Naive thymus-derived CD4-positive, alpha-beta T cell (primary cell): ENCODE results near the gene YAE1. TPM values are rescaled to one million over a fixed set of nuclear protein-coding genes. Genes with fewer than 3 reads are reported as not detected.

Experiments used
- ATAC-seq: fragments of 150-1000 bp; cut with Tn5 transposase; 2 replicates; pipeline ENCODE4 v1.10.0; 2021; ENCODE audit warnings: mild to moderate bottlenecking, moderate library complexity
- CTCF ChIA-PET: fragments of 350-600 bp; sonication (Branson Sonifier 250); formaldehyde crosslinking; loops from one replicate; lab custom pipeline; 2021; ENCODE audit warnings: antibody characterized with exemption; lab: Charles Lee
- POLR2A ChIA-PET: fragments of 350-600 bp; sonication (Branson Sonifier 250); formaldehyde crosslinking; loops from one replicate; lab custom pipeline; 2021; ENCODE audit warnings: antibody characterized with exemption, inconsistent platforms; lab: Charles Lee
- DNase-seq, 9 donors: peaks; one replicate each; pipeline versions ENCODE4 v3.0.0 to v3.0.0-alpha.2; 2020 to 2022; ENCODE audit warnings: mixed read lengths in 1 of 9
- H3K27ac ChIP-seq: one replicate; pipeline ENCODE4 v1.7.0; 2013; ENCODE audit warnings: mild to moderate bottlenecking, low read depth, low read length, moderate library complexity
- H3K27me3 ChIP-seq, 2 donors: one replicate each; pipeline ENCODE4 v1.7.0; 2013; ENCODE audit warnings: low read length in 2 of 2, mild to moderate bottlenecking in 2 of 2, moderate library complexity in 2 of 2; ENCODE audit not compliant: control insufficient read depth in 2 of 2, insufficient read depth in 2 of 2
- H3K36me3 ChIP-seq, 3 experiments: 1 replicate in 2 of 3; 2 replicates in 1 of 3; pipeline ENCODE4 v1.7.0; 2013; ENCODE audit warnings: low read length in 3 of 3, mild to moderate bottlenecking in 3 of 3, moderate library complexity in 1 of 3; ENCODE audit not compliant: insufficient read depth in 3 of 3, control insufficient read depth in 2 of 3
- H3K4me1 ChIP-seq, 2 donors: one replicate each; pipeline ENCODE4 v1.7.0; 2013; ENCODE audit warnings: low read length in 2 of 2, mild to moderate bottlenecking in 2 of 2, moderate library complexity in 1 of 2; ENCODE audit not compliant: control insufficient read depth in 2 of 2, insufficient read depth in 2 of 2
- H3K4me3 ChIP-seq: 2 replicates; pipeline ENCODE4 v1.7.0; 2013; ENCODE audit warnings: mild to moderate bottlenecking, low read length
- H3K9me3 ChIP-seq, 3 experiments: 1 replicate in 2 of 3; 2 replicates in 1 of 3; pipeline ENCODE4 v1.7.0; 2013; ENCODE audit warnings: low read length in 3 of 3; ENCODE audit not compliant: control insufficient read depth in 2 of 3
- H3K27ac Mint-ChIP-seq, 9 donors: one replicate each; pipeline ENCODE4 v1.8.0; 2020 to 2022; ENCODE audit warnings: mixed read lengths in 9 of 9, mild to moderate bottlenecking in 8 of 9, moderate library complexity in 5 of 9, inconsistent platforms in 2 of 9
- H3K27me3 Mint-ChIP-seq, 5 donors: one replicate each; pipeline ENCODE4 v1.8.0; 2021 to 2022; ENCODE audit warnings: mixed read lengths in 5 of 5, mild to moderate bottlenecking in 1 of 5
- H3K36me3 Mint-ChIP-seq, 5 donors: one replicate each; pipeline ENCODE4 v1.8.0; 2020 to 2022; ENCODE audit warnings: mixed read lengths in 5 of 5, mild to moderate bottlenecking in 3 of 5, inconsistent platforms in 1 of 5
- H3K4me1 Mint-ChIP-seq, 7 donors: one replicate each; pipeline ENCODE4 v1.8.0; 2020 to 2022; ENCODE audit warnings: mixed read lengths in 7 of 7, mild to moderate bottlenecking in 3 of 7, inconsistent platforms in 1 of 7
- H3K4me3 Mint-ChIP-seq, 10 donors: one replicate each; pipeline ENCODE4 v1.8.0; 2020 to 2022; ENCODE audit warnings: mild to moderate bottlenecking in 10 of 10, mixed read lengths in 10 of 10, moderate library complexity in 6 of 10, inconsistent platforms in 2 of 10
- H3K9me3 Mint-ChIP-seq, 11 donors: one replicate each; pipeline ENCODE4 v1.8.0; 2020 to 2022; ENCODE audit warnings: mixed read lengths in 11 of 11, mild to moderate bottlenecking in 4 of 11, inconsistent platforms in 1 of 11, moderate library complexity in 1 of 11
- intact Hi-C, 2 donors: fragments of 100-400 bp; cut with micrococcal nuclease; formaldehyde crosslinking; loops; one replicate each; pipeline ENCODE4 v1.15.1; 2023
- polyA plus RNA-seq, 2 donors: library from polyadenylated mRNA; unstranded; fragments of 300-500 nt; fragmentation: Illumina TruSeq; gene quantifications; one replicate each; pipeline ENCODE4 v1.2.3, GENCODE V29; 2021
- total RNA-seq, 6 experiments: library from RNA in 5 of 6; stranded (reverse) in 5 of 6; gene quantifications; 1 replicate in 5 of 6; 2 replicates in 1 of 6; pipeline ENCODE4 v1.2.3 and lab custom pipeline; 2021 to 2026

YAE1 gene
- total and polyA plus RNA-seq, 7 experiments from 2014 or later, result 10.2 to 34.2 (median 18.9) TPM

DNA sequence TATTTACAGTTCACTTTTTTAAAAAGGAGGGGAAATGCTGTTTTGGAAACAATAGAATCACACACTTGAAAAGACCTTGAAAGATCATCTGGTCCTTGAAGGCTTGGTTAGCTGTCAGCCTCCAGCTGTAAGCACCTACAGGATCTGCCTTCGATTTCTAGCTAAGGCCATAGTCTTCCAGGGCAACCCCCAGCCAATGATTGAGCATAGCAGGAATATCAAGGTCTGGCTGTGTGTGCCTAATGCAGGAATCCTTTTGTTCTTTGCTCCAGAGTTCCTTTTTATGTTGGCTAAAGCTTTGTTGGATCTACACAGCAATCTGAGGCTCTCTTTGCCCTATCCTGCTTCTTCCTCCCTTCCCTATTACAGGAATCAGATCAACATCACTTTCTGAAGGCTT is 5.2 kb upstream of the YAE1 start:
- intact Hi-C loops, result no loop called here

DNA sequence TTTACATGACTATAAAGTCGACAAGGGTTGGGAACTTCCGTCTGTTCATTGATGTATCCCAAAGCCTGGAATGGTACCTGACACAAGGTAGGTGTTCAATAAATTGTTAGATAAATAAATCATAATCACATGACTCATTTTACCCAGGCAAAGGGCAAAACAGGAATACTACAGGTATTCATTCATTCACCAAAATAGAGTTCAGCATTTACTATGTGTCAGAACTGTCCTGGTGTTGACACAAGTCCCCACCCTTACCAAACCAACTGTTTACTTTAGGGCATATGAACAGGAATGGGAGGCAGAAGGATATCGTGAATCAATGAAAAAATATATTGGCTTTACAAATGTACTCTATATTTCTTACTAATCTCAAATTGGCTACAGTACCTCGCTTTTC is 666 bp upstream of the YAE1 start:
- peaks cover 0 to 22% (median 0%) of the 10 kb centered on the region in 5 donors for H3K27me3 Mint-ChIP-seq
- ATAC-seq, result no peak
- no peaks in the 10 kb centered on the region for H3K9me3 Mint-ChIP-seq
- Histone ChIP-seq H3K27me3 (no peaks in the 10 kb centered on the region), H3K9me3 (no peaks in the 10 kb centered on the region), H3K4me3 (peak overlapping the region; percentile 88), H3K36me3 (peaks cover 0 to 7% (median 0%) of the 10 kb centered on the region in 3 experiments), H3K4me1 (peaks cover 7 to 11% of the 10 kb centered on the region in 2 donors), H3K27ac (peak overlapping the region; percentile 81)
- ChIA-PET POLR2A (no interaction called here), CTCF (no interaction called here)
- H3K36me3 Mint-ChIP-seq, result peaks cover 0 to 8% (median 5%) of the 10 kb centered on the region in 5 donors
- intact Hi-C loops, result loop anchor here (5.0 kb wide), 3 partner anchors 387 to 658 kb away; partner anchors contain the start of genes CDK13 (in 1 of the 2) and VPS41 (in 1 of the 2)
- no peak for DNase-seq
- H3K27ac Mint-ChIP-seq, result peak overlapping the region; percentile 93 to 99 (median 96)
- H3K4me3 Mint-ChIP-seq, result peak overlapping the region; percentile 98 to 100 (median 99)
- H3K4me1 Mint-ChIP-seq, result peaks cover 13 to 48% (median 25%) of the 10 kb centered on the region in 7 donors

More for the DNA sequence above, 5.2 kb upstream of the YAE1 start:
- Mint-ChIP-seq H3K4me3 (no peak overlapping the region), H3K4me1 (peaks cover under 1 to 14% (median 6%) of the 10 kb centered on the region in 7 donors), H3K27me3 (peaks cover 0 to 55% (median 13%) of the 10 kb centered on the region in 5 donors), H3K9me3 (no peaks in the 10 kb centered on the region), H3K36me3 (no peaks in the 10 kb centered on the region), H3K27ac (no peak overlapping the region)
- CTCF ChIA-PET, result no interaction called here
- Histone ChIP-seq H3K27ac (no peak overlapping the region), H3K27me3 (no peaks in the 10 kb centered on the region), H3K36me3 (no peaks in the 10 kb centered on the region), H3K4me1 (no peaks in the 10 kb centered on the region), H3K9me3 (no peaks in the 10 kb centered on the region), H3K4me3 (no peak overlapping the region)
- DNase-seq (no peak), ATAC-seq (no peak)
- POLR2A ChIA-PET, result no interaction called here

DNA sequence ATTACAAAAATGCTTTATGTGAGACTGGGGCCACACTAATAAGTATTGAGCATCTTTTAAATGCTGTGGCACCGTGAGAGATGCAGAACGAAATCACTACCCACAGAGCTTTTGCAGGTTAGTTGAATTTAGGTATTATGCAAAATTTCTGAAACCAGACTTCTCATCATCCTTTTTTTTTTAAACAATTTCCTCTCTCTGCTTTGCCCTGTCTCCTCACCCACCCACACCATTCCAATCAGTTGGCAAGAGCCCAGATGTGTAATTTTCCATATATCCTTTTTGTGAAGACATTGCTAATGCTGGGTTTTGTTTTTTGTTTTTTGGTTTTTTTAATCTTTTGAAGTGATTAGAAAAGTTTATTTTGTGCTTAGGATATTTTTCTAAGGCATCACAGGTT is 1.1 kb downstream of the YAE1 start:
- Mint-ChIP-seq H3K36me3 (peaks cover 0 to 10% (median 5%) of the 10 kb centered on the region in 5 donors), H3K27ac (peak overlapping the region in 7 of 9 donors; percentile 7 to 98 (median 95)), H3K27me3 (peaks cover 0 to 10% (median 0%) of the 10 kb centered on the region in 5 donors), H3K9me3 (no peaks in the 10 kb centered on the region), H3K4me1 (peaks cover 14 to 50% (median 25%) of the 10 kb centered on the region in 7 donors), H3K4me3 (peak overlapping the region; percentile 98 to 100 (median 99))
- intact Hi-C loops, result loop anchor here (2.0 to 5.0 kb wide), 4 partner anchors 385 to 660 kb away; partner anchors contain the start of genes VPS41 (in 2 of the 2) and CDK13 (in 1 of the 2)
- no peak for DNase-seq
- peak overlapping the region; percentile 88 for H3K4me3 ChIP-seq
- H3K9me3 ChIP-seq, result no peaks in the 10 kb centered on the region
- H3K36me3 ChIP-seq, result peaks cover 0 to 14% (median 0%) of the 10 kb centered on the region in 3 experiments
- CTCF ChIA-PET, result interaction anchor here (0.7 to 1.6 kb wide), 4 partner anchors 13 to 180 kb away, joined by 3 to 7 read pairs (median 4); no protein-coding TSS in a partner anchor
- H3K27ac ChIP-seq, result no peak overlapping the region
- no peaks in the 10 kb centered on the region for H3K27me3 ChIP-seq
- ATAC-seq, result no peak
- peaks cover 7 to 11% of the 10 kb centered on the region in 2 donors for H3K4me1 ChIP-seq
- POLR2A ChIA-PET, result interaction anchor here (0.7 to 1.2 kb wide), 5 partner anchors 13 to 453 kb away, joined by 3 read pairs; no protein-coding TSS in a partner anchor

DNA sequence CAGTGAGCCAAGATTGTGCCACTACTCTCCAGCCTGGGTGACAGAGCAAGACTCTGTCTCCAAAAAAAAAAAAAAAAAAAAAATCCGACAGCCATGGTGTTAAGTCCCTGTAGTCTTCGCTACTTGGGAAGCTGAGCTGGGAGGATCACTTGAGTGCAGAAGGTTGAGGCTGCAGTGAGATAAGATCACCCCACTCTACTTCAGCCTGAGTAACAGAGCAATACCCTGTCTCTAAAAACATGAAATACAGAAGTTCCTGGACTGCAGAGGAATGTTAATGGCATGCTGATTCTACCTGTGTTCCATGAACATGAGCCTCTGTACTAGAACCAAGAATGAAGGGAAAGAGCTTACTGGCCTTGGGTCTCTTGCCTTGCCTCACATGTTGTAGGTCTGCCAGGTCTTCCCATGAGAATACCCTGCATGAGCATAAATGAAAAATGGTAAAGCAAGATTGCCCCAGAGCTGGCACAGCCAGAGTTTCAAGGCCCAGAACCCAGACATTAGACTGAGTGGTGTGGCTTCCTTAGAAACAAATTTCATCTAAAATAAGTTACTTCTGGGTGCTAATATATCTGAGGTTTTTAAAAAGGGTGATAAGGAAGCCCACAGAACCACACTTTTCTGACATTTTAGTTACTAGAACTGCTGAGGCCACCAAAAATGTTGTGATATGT is 8.6 kb downstream of the YAE1 start:
- no peaks in the 10 kb centered on the region for H3K27me3 ChIP-seq
- Mint-ChIP-seq H3K27me3 (no peaks in the 10 kb centered on the region), H3K36me3 (peaks cover 0 to 19% (median 4%) of the 10 kb centered on the region in 5 donors), H3K27ac (peak overlapping the region in 3 of 9 donors; percentile 33 to 68 (median 41)), H3K9me3 (no peaks in the 10 kb centered on the region), H3K4me1 (peaks cover 0 to 11% (median 5%) of the 10 kb centered on the region in 7 donors), H3K4me3 (no peak overlapping the region)
- H3K4me1 ChIP-seq, result no peaks in the 10 kb centered on the region
- ATAC-seq (no peak), DNase-seq (no peak)
- no peak overlapping the region for H3K27ac ChIP-seq
- intact Hi-C loops, result no loop called here
- H3K9me3 ChIP-seq, result no peaks in the 10 kb centered on the region
- CTCF ChIA-PET, result interaction anchor here (0.7 kb wide), 1 partner anchor 309 kb away, joined by 3 read pairs; no protein-coding TSS in a partner anchor
- POLR2A ChIA-PET, result no interaction called here
- H3K4me3 ChIP-seq, result no peak overlapping the region
- peaks cover 0 to 20% (median 4%) of the 10 kb centered on the region in 3 experiments for H3K36me3 ChIP-seq

DNA sequence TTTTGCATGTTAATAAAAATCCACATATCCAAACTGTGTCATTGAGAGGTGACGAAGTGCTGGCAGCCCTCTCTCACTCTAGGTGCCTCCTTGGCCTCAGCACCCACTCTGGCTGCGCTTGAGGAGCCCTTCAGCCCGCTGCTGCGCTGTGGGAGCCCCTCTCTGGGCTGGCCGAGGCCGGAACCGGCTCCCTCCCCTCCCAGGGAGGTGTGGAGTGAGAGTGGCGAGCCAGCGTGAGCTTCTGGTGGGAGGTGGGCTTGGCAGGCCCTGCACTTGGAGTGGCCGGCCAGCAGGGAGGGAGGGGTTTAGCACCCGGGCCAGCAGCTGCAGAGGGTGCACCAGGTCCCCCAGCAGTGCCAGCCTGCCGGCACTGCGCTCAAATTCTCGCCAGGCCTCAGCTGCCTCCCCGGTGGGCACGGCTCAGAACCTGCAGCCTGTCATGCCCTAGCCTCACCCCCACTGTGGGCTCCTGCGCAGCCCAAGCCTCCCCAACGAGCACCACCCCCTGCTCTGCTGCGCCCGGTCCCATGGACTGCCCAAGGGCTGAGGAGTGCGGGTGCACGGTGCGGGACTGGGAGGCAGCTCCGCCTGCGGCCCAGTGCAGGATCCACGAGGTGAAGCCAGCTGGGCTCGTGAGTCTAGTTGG is 11.1 kb downstream of the YAE1 start:
- H3K36me3 Mint-ChIP-seq, result peaks cover 0 to 9% (median 2%) of the 10 kb centered on the region in 5 donors
- peaks cover 2 to 16% (median 10%) of the 10 kb centered on the region in 7 donors for H3K4me1 Mint-ChIP-seq
- no peak overlapping the region for H3K27ac Mint-ChIP-seq
- POLR2A ChIA-PET, result interaction anchor here (0.6 kb wide), 2 partner anchors 65 to 241 kb away, joined by 3 to 5 read pairs; no protein-coding TSS in a partner anchor
- Histone ChIP-seq H3K27me3 (no peaks in the 10 kb centered on the region), H3K4me3 (no peak overlapping the region), H3K9me3 (no peaks in the 10 kb centered on the region), H3K36me3 (peaks cover 0 to 5% (median 4%) of the 10 kb centered on the region in 3 experiments), H3K27ac (no peak overlapping the region), H3K4me1 (no peaks in the 10 kb centered on the region)
- H3K27me3 Mint-ChIP-seq, result no peaks in the 10 kb centered on the region
- intact Hi-C loops, result no loop called here
- no peak overlapping the region for H3K4me3 Mint-ChIP-seq
- no peaks in the 10 kb centered on the region for H3K9me3 Mint-ChIP-seq
- ATAC-seq (no peak), DNase-seq (no peak)
- CTCF ChIA-PET, result interaction anchor here (0.9 to 7.3 kb wide), 2 partner anchors 167 to 175 kb away, joined by 5 to 336 read pairs; no protein-coding TSS in a partner anchor
